BLaER1 treated with 17β-estradiol and CSF1 and Interleukin-3, amounts not matched to agents 10 nM and 100 nM (cell line): Measurements from ENCODE around the gene ANKRD49.

Experiments
- H3K27ac ChIP-seq, 11 experiments: shearing (Covaris generic); formaldehyde crosslinking; 2 replicates each; pipeline ENCODE4 v1.8.1; 2022
- H3K27me3 ChIP-seq, 11 experiments: shearing (Covaris generic); formaldehyde crosslinking; 2 replicates each; pipeline ENCODE4 v1.8.1; 2022
- H3K36me3 ChIP-seq, 11 experiments: shearing (Covaris generic); formaldehyde crosslinking; 2 replicates each; pipeline ENCODE4 v1.8.1; 2022
- H3K4me1 ChIP-seq, 10 experiments: shearing (Covaris generic); formaldehyde crosslinking; 2 replicates each; pipeline ENCODE4 v1.8.1; 2022
- H3K4me2 ChIP-seq, 11 experiments: shearing (Covaris generic); formaldehyde crosslinking; 2 replicates each; pipeline ENCODE4 v1.8.1; 2022
- H3K4me3 ChIP-seq, 10 experiments: shearing (Covaris generic); formaldehyde crosslinking; 2 replicates each; pipeline ENCODE4 v1.8.1; 2022
- H3K9ac ChIP-seq, 11 experiments: shearing (Covaris generic); formaldehyde crosslinking; 2 replicates each; pipeline ENCODE4 v1.8.1; 2022
- H3K9me3 ChIP-seq, 11 experiments: shearing (Covaris generic); formaldehyde crosslinking; replicated peaks in 1 of 11; 2 replicates each; pipeline ENCODE4 v1.8.1; 2022
- H4K20me1 ChIP-seq, 11 experiments: shearing (Covaris generic); formaldehyde crosslinking; 2 replicates each; pipeline ENCODE4 v1.8.1; 2022
- Cebpa-rat ChIP-seq, 11 experiments: shearing (Covaris generic); IDR thresholded peaks; 2 replicates each; pipeline ENCODE4 v1.8.1; 2022

ANKRD49 gene

DNA sequence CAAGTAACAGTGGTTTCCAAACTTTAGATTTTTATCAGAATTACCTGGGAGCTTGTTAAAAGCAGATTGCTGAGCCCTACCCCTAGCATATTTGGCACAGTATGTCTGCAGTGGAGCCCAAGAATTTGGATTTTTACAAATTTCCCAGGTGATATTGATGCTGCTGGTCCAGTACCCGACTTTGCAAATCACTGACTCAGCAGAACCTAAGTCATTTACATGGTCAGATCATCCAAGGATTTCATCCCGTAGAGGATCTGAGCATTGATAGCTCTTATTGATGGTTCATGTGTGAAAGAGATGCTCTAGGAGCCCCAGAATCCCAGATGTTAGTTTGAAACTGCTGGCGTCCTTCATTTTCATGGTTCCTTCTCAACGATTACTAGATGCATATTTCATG lies 24.5 kb downstream of the ANKRD49 start:
- Histone ChIP-seq H4K20me1 (no peaks in the 10 kb centered on the region), H3K4me3 (no peak overlapping the region), H3K4me2 (no peak overlapping the region), H3K9ac (no peak overlapping the region), H3K4me1 (peaks cover 0 to 7% (median 2%) of the 10 kb centered on the region in 10 experiments; a peak in 12 of 20 replicates), H3K36me3 (no peaks in the 10 kb centered on the region), H3K27me3 (peaks cover 0 to 5% (median 2%) of the 10 kb centered on the region in 11 experiments; a peak in 6 of 22 replicates), H3K27ac (no peak overlapping the region), H3K9me3 (no peaks in the 10 kb centered on the region)
- no peak for TF ChIP-seq Cebpa-rat (IDR thresholded peaks at IDR 0.05)

DNA sequence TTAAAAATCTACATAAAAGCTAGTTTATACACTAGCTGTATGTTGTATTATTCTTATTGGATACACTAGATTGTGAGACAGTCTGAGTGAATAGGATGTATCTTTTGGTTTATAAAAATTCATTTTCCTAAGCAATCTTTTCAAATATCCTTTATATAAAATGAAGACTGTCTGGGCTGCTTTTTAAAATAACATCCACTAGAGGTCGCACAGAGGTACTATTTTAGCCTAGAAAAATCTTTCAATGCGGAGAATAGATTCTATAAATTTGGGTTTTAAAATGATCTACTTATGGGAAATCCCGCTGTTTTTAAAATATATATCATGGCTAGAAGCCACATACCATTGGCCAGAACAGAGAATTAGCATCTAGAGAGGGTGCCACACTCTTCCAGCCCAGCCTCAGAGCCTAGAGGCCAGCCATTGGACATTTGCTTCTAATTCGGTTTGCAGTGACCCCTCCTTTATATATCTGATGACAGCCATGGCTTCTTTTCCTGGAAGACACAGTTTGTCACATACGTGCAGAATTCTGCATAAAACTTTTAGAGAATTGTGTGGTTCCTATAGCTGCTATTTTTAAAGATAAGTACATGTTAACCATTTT lies 25.8 kb downstream of the ANKRD49 start:
- Histone ChIP-seq H3K27me3 (no peaks in the 10 kb centered on the region), H4K20me1 (no peaks in the 10 kb centered on the region), H3K4me3 (no peak overlapping the region), H3K4me1 (peaks cover 0 to 7% (median 0%) of the 10 kb centered on the region in 10 experiments; a peak in 4 of 20 replicates), H3K9ac (no peak overlapping the region), H3K27ac (no peak overlapping the region), H3K4me2 (peak overlapping the region in 3 of 11 experiments; percentile 23 to 51 (median 36); a peak in 4 of 22 replicates), H3K9me3 (no peaks in the 10 kb centered on the region), H3K36me3 (no peaks in the 10 kb centered on the region)
- no peak for TF ChIP-seq Cebpa-rat (IDR thresholded peaks at IDR 0.05)

GRCh38 chr11:94521684-94522083 lies 27.9 kb downstream of the ANKRD49 start:
- Histone ChIP-seq H3K27ac (no peak overlapping the region), H3K9ac (no peak overlapping the region), H3K4me1 (peaks cover 0 to 18% (median 5%) of the 10 kb centered on the region in 10 experiments; a peak in 9 of 20 replicates), H4K20me1 (no peaks in the 10 kb centered on the region), H3K27me3 (no peaks in the 10 kb centered on the region), H3K9me3 (no peaks in the 10 kb centered on the region), H3K36me3 (no peaks in the 10 kb centered on the region), H3K4me2 (no peak overlapping the region), H3K4me3 (no peak overlapping the region)
- no peak for TF ChIP-seq Cebpa-rat (IDR thresholded peaks at IDR 0.05)

DNA sequence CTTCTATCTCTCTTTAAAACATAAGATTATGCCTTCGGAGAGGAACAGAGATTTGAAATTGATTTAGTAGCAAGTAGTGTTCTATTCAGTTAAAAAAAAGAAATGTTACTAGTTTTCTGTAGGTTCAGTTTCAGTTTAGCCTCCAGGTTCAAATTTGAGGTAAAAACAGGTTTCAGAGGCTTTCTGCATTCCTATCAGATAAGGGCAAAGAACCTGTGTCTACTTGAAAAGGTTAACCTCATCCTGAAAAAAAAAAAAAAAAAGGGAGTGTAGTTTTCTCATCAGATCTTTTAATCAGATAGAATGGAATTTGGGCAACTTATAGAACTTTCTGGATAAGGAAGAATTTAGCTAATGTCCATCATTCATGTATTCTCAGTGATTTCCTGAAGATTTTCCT lies 30.6 kb downstream of the ANKRD49 start:
- no peaks in the 10 kb centered on the region for H3K36me3 ChIP-seq
- H3K27ac ChIP-seq, result no peak overlapping the region
- H3K4me3 ChIP-seq, result no peak overlapping the region
- H3K9ac ChIP-seq, result no peak overlapping the region
- no peaks in the 10 kb centered on the region for H3K27me3 ChIP-seq
- H3K4me2 ChIP-seq, result no peak overlapping the region
- H4K20me1 ChIP-seq, result no peaks in the 10 kb centered on the region
- no peaks in the 10 kb centered on the region for H3K9me3 ChIP-seq
- H3K4me1 ChIP-seq, result peaks cover 0 to 23% (median 5%) of the 10 kb centered on the region in 10 experiments; a peak in 9 of 20 replicates
- no peak for TF ChIP-seq Cebpa-rat (IDR thresholded peaks at IDR 0.05)

- Histone ChIP-seq H3K27me3 (no peaks in the 10 kb centered on the region), H3K4me1 (peaks cover 0 to 17% (median 5%) of the 10 kb centered on the region in 10 experiments; a peak in 9 of 20 replicates), H3K9ac (no peak overlapping the region), H3K27ac (no peak overlapping the region), H4K20me1 (no peaks in the 10 kb centered on the region), H3K36me3 (no peaks in the 10 kb centered on the region), H3K4me2 (peak overlapping the region in 4 of 11 experiments; percentile 42 to 48 (median 45); a peak in 5 of 22 replicates), H3K9me3 (no peaks in the 10 kb centered on the region), H3K4me3 (no peak overlapping the region)
- TF ChIP-seq Cebpa-rat (IDR thresholded peaks at IDR 0.05), result no peak
These were observed 32.0 kb downstream of the ANKRD49 start for GRCh38 chr11:94525546-94526324.

- Histone ChIP-seq H3K36me3 (no peaks in the 10 kb centered on the region), H3K27ac (no peak overlapping the region), H4K20me1 (no peaks in the 10 kb centered on the region), H3K27me3 (no peaks in the 10 kb centered on the region), H3K9ac (no peak overlapping the region), H3K4me2 (peak overlapping the region in 5 of 11 experiments; percentile 12 to 48 (median 44); a peak in 9 of 22 replicates), H3K9me3 (no peaks in the 10 kb centered on the region), H3K4me1 (peaks cover 0 to 17% (median 5%) of the 10 kb centered on the region in 10 experiments; a peak in 9 of 20 replicates), H3K4me3 (no peak overlapping the region)
- TF ChIP-seq Cebpa-rat (IDR thresholded peaks at IDR 0.05), result peak in 9 of 11 experiments; percentile 17 to 73 (median 44); a peak in 9 of 22 replicates
These were observed 33.1 kb downstream of the ANKRD49 start for GRCh38 chr11:94526645-94527438.

DNA sequence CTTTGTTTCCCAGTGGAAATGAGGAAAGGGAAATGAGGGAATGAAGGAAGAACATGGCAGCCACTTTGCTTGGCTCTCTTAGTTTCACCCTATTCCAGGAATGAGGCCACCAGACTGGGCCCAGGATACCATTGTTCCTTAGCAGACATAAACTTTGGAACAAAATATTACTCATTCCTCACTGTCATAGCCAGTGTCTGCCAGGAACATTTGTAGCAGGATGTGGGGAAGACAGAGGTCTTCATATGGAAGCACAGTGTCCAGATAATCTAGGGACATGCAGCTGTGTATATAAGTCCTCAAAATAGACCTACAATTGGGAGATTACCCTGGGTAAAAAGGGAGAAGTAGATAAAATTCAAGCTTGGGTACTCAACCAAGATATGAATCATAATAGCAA lies 34.8 kb downstream of the ANKRD49 start:
- no peak for TF ChIP-seq Cebpa-rat (IDR thresholded peaks at IDR 0.05)
- H3K4me1 ChIP-seq, result peaks cover 0 to 23% (median 8%) of the 10 kb centered on the region in 10 experiments; a peak in 13 of 20 replicates

GRCh38 chr11:94532211-94532610 lies 38.4 kb downstream of the ANKRD49 start:
- no peak overlapping the region for H3K27ac ChIP-seq
- H3K4me1 ChIP-seq, result peaks cover 5 to 34% (median 18%) of the 10 kb centered on the region in 10 experiments; a peak in 18 of 20 replicates
- no peak for TF ChIP-seq Cebpa-rat (IDR thresholded peaks at IDR 0.05)
- no peaks in the 10 kb centered on the region for H4K20me1 ChIP-seq
- no peak overlapping the region for H3K4me3 ChIP-seq
- no peaks in the 10 kb centered on the region for H3K27me3 ChIP-seq
- no peaks in the 10 kb centered on the region for H3K9me3 ChIP-seq
- H3K4me2 ChIP-seq, result no peak overlapping the region
- H3K36me3 ChIP-seq, result no peaks in the 10 kb centered on the region
- no peak overlapping the region for H3K9ac ChIP-seq

More for the DNA sequence above, 34.8 kb downstream of the ANKRD49 start:
- Histone ChIP-seq H3K36me3 (no peaks in the 10 kb centered on the region), H3K4me2 (no peak overlapping the region), H3K4me3 (no peak overlapping the region), H3K27ac (no peak overlapping the region), H3K27me3 (no peaks in the 10 kb centered on the region), H3K9ac (no peak overlapping the region), H3K9me3 (no peaks in the 10 kb centered on the region), H4K20me1 (no peaks in the 10 kb centered on the region)

DNA sequence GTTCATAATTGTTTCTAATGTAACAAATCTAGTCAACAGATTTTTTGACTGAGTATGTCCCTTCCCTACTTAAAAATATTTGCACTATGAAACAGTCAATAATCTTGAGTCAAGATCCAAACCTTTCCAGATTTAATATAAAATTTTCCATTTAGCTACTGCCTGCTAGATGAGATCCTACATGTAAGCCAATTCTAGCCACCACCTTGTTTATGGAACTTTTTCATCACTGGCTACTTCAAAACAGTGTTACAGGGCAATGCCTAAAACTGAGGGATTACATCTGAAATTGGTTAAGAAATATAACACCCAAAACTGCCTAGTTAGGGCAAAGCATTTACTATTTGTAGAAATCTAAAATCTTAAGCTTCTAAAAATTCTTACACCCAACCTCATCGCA lies 39.4 kb downstream of the ANKRD49 start:
- H3K36me3 ChIP-seq, result no peaks in the 10 kb centered on the region
- no peaks in the 10 kb centered on the region for H4K20me1 ChIP-seq

More for the DNA sequence above, 39.4 kb downstream of the ANKRD49 start:
- peaks cover 5 to 40% (median 21%) of the 10 kb centered on the region in 10 experiments; a peak in 18 of 20 replicates for H3K4me1 ChIP-seq
- H3K9ac ChIP-seq, result no peak overlapping the region
- H3K4me3 ChIP-seq, result no peak overlapping the region
- TF ChIP-seq Cebpa-rat (IDR thresholded peaks at IDR 0.05), result no peak
- no peaks in the 10 kb centered on the region for H3K9me3 ChIP-seq
- H3K4me2 ChIP-seq, result peak overlapping the region in 4 of 11 experiments; percentile 70 to 92 (median 86); a peak in 4 of 22 replicates
- H3K27me3 ChIP-seq, result no peaks in the 10 kb centered on the region
- H3K27ac ChIP-seq, result peak overlapping the region in 2 of 11 experiments; percentile 16 to 69; a peak in 2 of 22 replicates
